Subcutaneous abdominal adipose tissue (tissue), 5 donors: ENCODE data around the gene LCE2B.

ENCODE experiments used
- H3K27ac ChIP-seq: one replicate; pipeline ENCODE4 v1.7.0; 2013; ENCODE audit warnings: low read depth, mild to moderate bottlenecking, inconsistent platforms, low read length, moderate library complexity
- H3K27me3 ChIP-seq, 5 donors: one replicate each; pipeline ENCODE4 v1.7.0; 2013; ENCODE audit warnings: low read length in 5 of 5, inconsistent platforms in 1 of 5; ENCODE audit not compliant: control insufficient read depth in 5 of 5, insufficient read depth in 4 of 5
- H3K36me3 ChIP-seq, 5 donors: one replicate each; pipeline ENCODE4 v1.7.0; 2013; ENCODE audit warnings: low read length in 5 of 5; ENCODE audit not compliant: control insufficient read depth in 5 of 5, insufficient read depth in 5 of 5
- H3K4me1 ChIP-seq, 5 donors: one replicate each; pipeline ENCODE4 v1.7.0; 2013; ENCODE audit warnings: low read length in 5 of 5, mild to moderate bottlenecking in 3 of 5, moderate library complexity in 1 of 5; ENCODE audit not compliant: control insufficient read depth in 5 of 5, insufficient read depth in 5 of 5
- H3K4me3 ChIP-seq, 5 donors: one replicate each; pipeline ENCODE4 v1.7.0; 2013; ENCODE audit warnings: low read length in 5 of 5, low read depth in 1 of 5
- H3K9ac ChIP-seq, 5 donors: one replicate each; pipeline ENCODE4 v1.7.0; 2013; ENCODE audit warnings: low read length in 5 of 5, mild to moderate bottlenecking in 4 of 5, moderate library complexity in 3 of 5
- H3K9me3 ChIP-seq, 5 donors: one replicate each; pipeline ENCODE4 v1.7.0; 2013; ENCODE audit warnings: low read length in 5 of 5; ENCODE audit not compliant: control insufficient read depth in 5 of 5
- donor health status: healthy.
- donor health status: healthy.
- donor health status: healthy.
- donor health status: healthy.
- donor health status: healthy.

Gene LCE2B

GRCh38 chr1:152718238-152718637, 32.3 kb downstream of the LCE2B start:
- no peak overlapping the region for H3K9ac ChIP-seq
- no peaks in the 10 kb centered on the region for H3K36me3 ChIP-seq
- H3K9me3 ChIP-seq = peaks cover 2 to 8% (median 6%) of the 10 kb centered on the region in 5 donors
- H3K27me3 ChIP-seq = peaks cover 0 to 9% (median 2%) of the 10 kb centered on the region in 5 donors
- no peak overlapping the region for H3K27ac ChIP-seq
- no peak overlapping the region for H3K4me3 ChIP-seq
- peaks cover 0 to 4% (median 0%) of the 10 kb centered on the region in 5 donors for H3K4me1 ChIP-seq

DNA sequence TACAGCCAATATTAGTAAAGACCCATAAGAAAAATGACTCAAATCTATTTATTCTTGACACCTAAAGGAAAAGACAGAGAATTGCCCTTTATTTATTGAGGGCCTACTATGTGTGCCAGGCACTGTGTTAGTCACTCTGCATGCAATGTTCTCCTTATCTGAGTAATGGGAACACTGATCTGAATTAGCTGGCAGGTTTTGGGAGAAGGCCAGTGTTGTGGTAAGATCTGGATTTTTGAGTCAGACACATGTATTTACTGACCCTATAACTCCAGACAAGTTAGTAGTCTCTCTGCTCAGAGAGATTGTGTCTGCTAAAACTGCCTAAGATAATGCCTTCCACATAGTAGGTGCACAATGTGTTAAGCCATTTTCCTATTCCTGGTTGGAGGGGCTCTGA, 39.3 kb downstream of the LCE2B start:
- Histone ChIP-seq H3K4me1 (peaks cover 0 to 4% (median 0%) of the 10 kb centered on the region in 5 donors), H3K27ac (no peak overlapping the region), H3K9me3 (no peaks in the 10 kb centered on the region), H3K36me3 (no peaks in the 10 kb centered on the region), H3K9ac (no peak overlapping the region), H3K27me3 (peaks cover 0 to 6% (median 2%) of the 10 kb centered on the region in 5 donors), H3K4me3 (no peak overlapping the region)

GRCh38 chr1:152728986-152729385, 43.1 kb downstream of the LCE2B start:
- H3K36me3 ChIP-seq = no peaks in the 10 kb centered on the region
- no peak overlapping the region for H3K27ac ChIP-seq
- H3K9ac ChIP-seq = no peak overlapping the region
- no peaks in the 10 kb centered on the region for H3K4me1 ChIP-seq
- no peaks in the 10 kb centered on the region for H3K9me3 ChIP-seq
- no peak overlapping the region for H3K4me3 ChIP-seq
- H3K27me3 ChIP-seq = peaks cover 0 to 6% (median 0%) of the 10 kb centered on the region in 5 donors

GRCh38 chr1:152735648-152736047, 49.7 kb downstream of the LCE2B start:
- no peak overlapping the region for H3K27ac ChIP-seq
- H3K9ac ChIP-seq = no peak overlapping the region
- no peaks in the 10 kb centered on the region for H3K36me3 ChIP-seq
- no peaks in the 10 kb centered on the region for H3K9me3 ChIP-seq
- peaks cover 0 to 4% (median 0%) of the 10 kb centered on the region in 5 donors for H3K27me3 ChIP-seq
- no peaks in the 10 kb centered on the region for H3K4me1 ChIP-seq
- H3K4me3 ChIP-seq = no peak overlapping the region
